Muscle layer of colon (tissue), 2 donors: ENCODE data around the gene EFCAB9.
"Not testable (repeated sequence)": the region's sequence is repeated elsewhere in the genome, so short reads cannot be mapped to it uniquely, and the experiment has no call there.

Experiments used
- H3K27ac ChIP-seq: one replicate; pipeline ENCODE4 v1.7.0; 2013; ENCODE audit warnings: low read depth, mild to moderate bottlenecking, low read length, moderate library complexity
- H3K27me3 ChIP-seq, 2 donors: one replicate each; pipeline ENCODE4 v1.7.0; 2013; ENCODE audit warnings: low read length in 2 of 2, mild to moderate bottlenecking in 2 of 2; ENCODE audit not compliant: insufficient read depth in 2 of 2, control insufficient read depth in 1 of 2
- H3K36me3 ChIP-seq: one replicate; pipeline ENCODE4 v1.7.0; 2013; ENCODE audit warnings: mild to moderate bottlenecking, low read length; ENCODE audit not compliant: insufficient read depth
- H3K4me1 ChIP-seq: one replicate; pipeline ENCODE4 v1.7.0; 2013; ENCODE audit warnings: mild to moderate bottlenecking, low read length; ENCODE audit not compliant: insufficient read depth
- H3K4me3 ChIP-seq, 2 donors: one replicate each; pipeline ENCODE4 v1.7.0; 2013; ENCODE audit warnings: low read length in 2 of 2, low read depth in 1 of 2, mild to moderate bottlenecking in 1 of 2, moderate library complexity in 1 of 2
- H3K9ac ChIP-seq: one replicate; pipeline ENCODE4 v1.7.0; 2013; ENCODE audit warnings: low read length
- H3K9me3 ChIP-seq: one replicate; pipeline ENCODE4 v1.7.0; 2013; ENCODE audit warnings: mild to moderate bottlenecking, low read length
- donor health status: abdominal sarcoma.
- donor health status: Adenocarcinoma of cecum.

EFCAB9 gene

GRCh38 chr5:172193872-172194271 is at the start of gene EFCAB9:
EFCAB9 (plus strand) TSS chr5:172194172; CDS start chr5:172194173, 1 bp downstream.
- Histone ChIP-seq H3K4me3 (no peak within 1 kb of the TSS), H3K36me3 (no peaks in the 10 kb centered on the region), H3K27me3 (no peaks in the 10 kb centered on the region), H3K9ac (no peak within 1 kb of the TSS), H3K27ac (no peak within 1 kb of the TSS), H3K4me1 (peaks cover 5% of the 10 kb centered on the region), H3K9me3 (no peaks in the 10 kb centered on the region)

GRCh38 chr5:172144291-172144815 is 49.6 kb upstream of the EFCAB9 start:
- Histone ChIP-seq H3K4me1 (no peaks in the 10 kb centered on the region), H3K9ac (no peak overlapping the region), H3K27me3 (no peaks in the 10 kb centered on the region), H3K9me3 (no peaks in the 10 kb centered on the region), H3K36me3 (no peaks in the 10 kb centered on the region), H3K4me3 (no peak overlapping the region), H3K27ac (no peak overlapping the region)

- H3K4me1 ChIP-seq, result no peaks in the 10 kb centered on the region
- no peak overlapping the region for H3K27ac ChIP-seq
- no peaks in the 10 kb centered on the region for H3K36me3 ChIP-seq
- no peaks in the 10 kb centered on the region for H3K27me3 ChIP-seq
- H3K4me3 ChIP-seq, result no peak overlapping the region
- H3K9ac ChIP-seq, result no peak overlapping the region
- H3K9me3 ChIP-seq, result no peaks in the 10 kb centered on the region
These were observed 48.8 kb upstream of the EFCAB9 start for GRCh38 chr5:172144931-172145869.

- Histone ChIP-seq H3K36me3 (no peaks in the 10 kb centered on the region), H3K4me3 (no peak overlapping the region), H3K27ac (no peak overlapping the region), H3K4me1 (no peaks in the 10 kb centered on the region), H3K27me3 (no peaks in the 10 kb centered on the region), H3K9me3 (no peaks in the 10 kb centered on the region), H3K9ac (no peak overlapping the region)
These were observed 47.9 kb upstream of the EFCAB9 start for GRCh38 chr5:172145870-172146747.

- Histone ChIP-seq H3K4me3 (no peak overlapping the region), H3K27me3 (no peaks in the 10 kb centered on the region), H3K4me1 (no peaks in the 10 kb centered on the region), H3K36me3 (no peaks in the 10 kb centered on the region), H3K27ac (no peak overlapping the region), H3K9me3 (no peaks in the 10 kb centered on the region), H3K9ac (no peak overlapping the region)
These were observed 47.3 kb upstream of the EFCAB9 start for GRCh38 chr5:172146748-172147092.

GRCh38 chr5:172147857-172148256 is 46.1 kb upstream of the EFCAB9 start:
- H3K36me3 ChIP-seq, result no peaks in the 10 kb centered on the region
- H3K4me1 ChIP-seq, result no peaks in the 10 kb centered on the region
- H3K9me3 ChIP-seq, result no peaks in the 10 kb centered on the region
- no peak overlapping the region for H3K27ac ChIP-seq
- H3K9ac ChIP-seq, result no peak overlapping the region
- no peak overlapping the region for H3K4me3 ChIP-seq
- H3K27me3 ChIP-seq, result no peaks in the 10 kb centered on the region

- Histone ChIP-seq H3K9me3 (no peaks in the 10 kb centered on the region), H3K36me3 (no peaks in the 10 kb centered on the region), H3K4me3 (no peak overlapping the region), H3K9ac (no peak overlapping the region), H3K27me3 (no peaks in the 10 kb centered on the region), H3K4me1 (no peaks in the 10 kb centered on the region), H3K27ac (no peak overlapping the region)
These were observed 45.6 kb upstream of the EFCAB9 start for GRCh38 chr5:172148381-172148780.

- no peaks in the 10 kb centered on the region for H3K27me3 ChIP-seq
- no peaks in the 10 kb centered on the region for H3K9me3 ChIP-seq
- no peak overlapping the region for H3K9ac ChIP-seq
- H3K27ac ChIP-seq, result no peak overlapping the region
- H3K4me1 ChIP-seq, result no peaks in the 10 kb centered on the region
- H3K4me3 ChIP-seq, result no peak overlapping the region
- H3K36me3 ChIP-seq, result no peaks in the 10 kb centered on the region
These were observed 44.9 kb upstream of the EFCAB9 start for GRCh38 chr5:172149073-172149472.

GRCh38 chr5:172149481-172149880 is 44.5 kb upstream of the EFCAB9 start:
- H3K9me3 ChIP-seq, H3K36me3 ChIP-seq, H3K27me3 ChIP-seq, H3K9ac ChIP-seq, H3K27ac ChIP-seq, H3K4me1 ChIP-seq, H3K4me3 ChIP-seq: not testable (repeated sequence)

GRCh38 chr5:172150514-172151425 is 43.2 kb upstream of the EFCAB9 start:
- H3K27ac ChIP-seq, result no peak overlapping the region
- no peaks in the 10 kb centered on the region for H3K9me3 ChIP-seq
- H3K36me3 ChIP-seq, result no peaks in the 10 kb centered on the region
- no peaks in the 10 kb centered on the region for H3K4me1 ChIP-seq
- H3K27me3 ChIP-seq, result no peaks in the 10 kb centered on the region
- H3K4me3 ChIP-seq, result no peak overlapping the region
- no peak overlapping the region for H3K9ac ChIP-seq
